Measurements from ENCODE around the gene HCN2. TPM values are rescaled to one million over a fixed set of nuclear protein-coding genes. Genes with fewer than 3 reads are reported as not detected.

HCN2 gene
- total RNA-seq, 2 experiments from 2014 or later, result 1.0 to 1.2 TPM

DNA sequence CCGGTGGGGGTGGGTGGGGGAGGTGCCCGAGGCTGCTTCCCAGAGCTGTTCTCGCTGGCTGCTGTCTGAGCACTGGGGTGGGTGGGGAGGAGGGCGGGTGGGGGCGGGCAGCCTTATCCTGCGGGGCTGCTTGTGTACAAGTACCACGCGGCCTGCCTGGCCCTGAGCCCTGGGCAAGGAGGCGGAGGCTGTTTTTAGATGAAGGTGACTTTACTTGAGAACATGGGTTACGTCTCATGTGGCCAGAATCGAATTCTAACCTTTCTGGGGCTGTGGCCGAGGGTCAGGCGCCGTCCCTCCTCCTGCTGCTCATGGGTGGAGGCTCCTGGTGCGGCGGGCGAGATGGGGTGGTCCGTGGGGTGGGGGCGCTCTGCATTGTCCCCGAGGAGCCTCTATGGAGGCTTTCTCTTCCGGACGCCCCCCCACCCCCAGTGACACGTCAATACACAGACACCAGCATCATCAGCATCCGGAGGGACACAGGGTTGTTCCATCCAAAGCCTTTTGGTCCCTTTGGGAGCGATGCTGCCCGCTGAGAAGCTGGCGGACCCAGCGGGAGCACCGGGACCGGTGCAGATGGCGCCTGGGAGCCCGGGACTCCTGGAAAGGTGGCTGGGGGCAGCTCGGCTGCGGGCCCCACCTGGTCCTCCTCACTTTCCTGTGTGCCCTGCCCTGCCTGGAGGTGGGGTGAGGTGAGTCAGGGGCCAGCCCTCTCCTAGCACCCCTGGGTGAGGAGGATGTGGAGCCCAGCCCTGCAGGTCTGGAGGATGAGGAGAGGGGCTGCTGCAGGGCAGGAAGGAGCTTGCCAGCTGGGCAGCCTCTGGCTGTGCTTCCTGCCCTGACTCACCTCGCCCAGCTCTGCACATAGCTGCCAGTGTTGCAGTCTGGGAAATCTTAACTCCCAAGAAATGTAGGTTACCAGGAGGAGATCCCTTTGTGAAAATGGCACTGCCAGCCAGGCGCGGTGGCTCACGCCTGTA, 13.9 kb upstream of the HCN2 start:
- H3K4me3 Mint-ChIP-seq, result no peak overlapping the region
- H3K4me1 Mint-ChIP-seq, result peaks cover 23% of the 10 kb centered on the region
- H3K36me3 Mint-ChIP-seq, result no peaks in the 10 kb centered on the region
- POLR2A ChIA-PET, result interaction anchor here (0.5 to 1.5 kb wide), 2 partner anchors 36 to 57 kb away, joined by 3 to 5 read pairs; partner anchors contain the start of gene POLRMT
- no peak overlapping the region for H3K27ac Mint-ChIP-seq
- ATAC-seq (ENCODE audit: low read depth) (no peak), DNase-seq (no peak)
- no peaks in the 10 kb centered on the region for H3K9me3 Mint-ChIP-seq
- no peaks in the 10 kb centered on the region for H3K27me3 Mint-ChIP-seq

DNA sequence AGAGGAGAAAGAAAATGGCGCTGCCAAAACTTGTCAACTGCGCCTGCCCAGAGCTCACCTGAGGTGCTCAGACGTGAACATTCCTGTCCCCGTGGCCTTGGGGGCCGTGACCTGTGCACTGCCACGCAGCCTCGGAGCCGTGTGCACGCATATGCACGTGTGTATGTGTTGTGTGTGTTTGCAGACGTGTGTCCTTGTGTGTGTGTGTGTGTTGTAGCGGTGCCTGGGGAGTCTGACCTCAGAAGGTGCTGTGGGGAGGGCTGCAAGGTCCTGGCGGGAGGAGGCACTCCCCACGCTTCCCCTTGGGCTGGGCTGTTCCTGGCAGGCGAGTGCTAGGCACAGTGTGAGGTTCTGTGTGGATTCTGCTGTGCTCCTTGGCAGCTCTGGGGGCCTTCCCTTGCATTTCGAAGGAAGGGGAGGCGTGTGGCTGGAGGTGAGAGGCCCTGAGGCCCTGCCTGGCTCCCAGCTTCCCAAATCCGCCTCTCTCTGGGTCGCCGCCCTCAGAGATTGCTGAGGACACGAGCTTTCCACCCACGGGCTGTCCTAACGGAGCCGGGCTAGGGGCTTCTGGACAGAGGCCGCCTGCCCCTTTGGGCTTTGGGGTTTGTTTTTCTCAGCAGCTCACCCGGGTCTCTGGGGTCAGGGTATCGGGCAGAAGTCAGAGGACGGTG, 12.8 kb upstream of the HCN2 start:
- Mint-ChIP-seq H3K4me1 (peaks cover 18% of the 10 kb centered on the region), H3K27ac (no peak overlapping the region), H3K4me3 (no peak overlapping the region), H3K36me3 (no peaks in the 10 kb centered on the region), H3K27me3 (no peaks in the 10 kb centered on the region), H3K9me3 (no peaks in the 10 kb centered on the region)
- POLR2A ChIA-PET, result interaction anchor here (0.6 to 1.5 kb wide), 3 partner anchors 10 to 86 kb away, joined by 3 read pairs; partner anchors contain the start of gene POLRMT
- DNase-seq, result no peak
- ATAC-seq (ENCODE audit: low read depth), result no peak

DNA sequence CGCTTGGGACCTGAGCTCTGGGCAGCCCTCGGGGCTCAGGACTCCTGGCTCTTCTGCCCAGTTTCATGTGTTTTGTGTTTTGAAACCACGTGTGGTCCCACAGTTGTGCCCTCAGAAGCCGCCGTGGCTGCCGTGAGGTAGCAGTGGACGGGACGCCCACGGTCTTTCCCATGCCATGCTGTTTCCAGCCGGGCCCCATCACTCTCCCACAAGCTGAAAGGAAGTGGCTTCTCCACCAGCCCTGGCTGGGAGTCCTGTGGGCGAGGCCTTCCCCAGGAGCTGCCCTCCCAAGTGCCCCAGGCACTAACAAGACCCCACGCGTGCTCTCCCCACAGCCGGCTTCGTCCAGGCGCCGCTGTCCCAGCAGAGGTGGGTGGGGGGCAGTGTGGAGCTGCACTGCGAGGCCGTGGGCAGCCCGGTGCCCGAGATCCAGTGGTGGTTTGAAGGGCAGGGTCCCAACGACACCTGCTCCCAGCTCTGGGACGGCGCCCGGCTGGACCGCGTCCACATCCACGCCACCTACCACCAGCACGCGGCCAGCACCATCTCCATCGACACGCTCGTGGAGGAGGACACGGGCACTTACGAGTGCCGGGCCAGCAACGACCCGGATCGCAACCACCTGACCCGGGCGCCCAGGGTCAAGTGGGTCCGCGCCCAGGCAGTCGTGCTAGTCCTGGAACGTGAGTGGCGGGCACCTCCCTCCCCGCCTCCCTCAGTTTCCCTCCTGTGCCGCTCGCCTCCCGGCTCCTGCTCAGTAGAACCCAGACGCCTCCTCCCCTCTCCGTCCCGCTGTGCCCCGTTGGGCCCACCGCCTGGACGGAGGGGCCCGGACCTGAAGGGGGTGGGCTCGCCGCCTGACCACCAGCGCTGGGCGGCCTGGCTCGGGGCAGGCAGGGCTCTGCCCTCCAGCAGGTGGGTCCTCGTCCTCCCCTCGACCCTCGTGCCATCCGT, 12.0 kb upstream of the HCN2 start:
- no peaks in the 10 kb centered on the region for H3K9me3 Mint-ChIP-seq
- H3K27ac Mint-ChIP-seq, result no peak overlapping the region
- no peak overlapping the region for H3K4me3 Mint-ChIP-seq
- H3K36me3 Mint-ChIP-seq, result no peaks in the 10 kb centered on the region
- H3K27me3 Mint-ChIP-seq, result no peaks in the 10 kb centered on the region
- ATAC-seq (ENCODE audit: low read depth), result no peak
- no peak for DNase-seq
- peaks cover 16% of the 10 kb centered on the region for H3K4me1 Mint-ChIP-seq
- POLR2A ChIA-PET, result interaction anchor here (0.5 to 1.5 kb wide), 3 partner anchors 9 to 56 kb away, joined by 3 to 6 read pairs (median 3); partner anchors contain the start of gene POLRMT

DNA sequence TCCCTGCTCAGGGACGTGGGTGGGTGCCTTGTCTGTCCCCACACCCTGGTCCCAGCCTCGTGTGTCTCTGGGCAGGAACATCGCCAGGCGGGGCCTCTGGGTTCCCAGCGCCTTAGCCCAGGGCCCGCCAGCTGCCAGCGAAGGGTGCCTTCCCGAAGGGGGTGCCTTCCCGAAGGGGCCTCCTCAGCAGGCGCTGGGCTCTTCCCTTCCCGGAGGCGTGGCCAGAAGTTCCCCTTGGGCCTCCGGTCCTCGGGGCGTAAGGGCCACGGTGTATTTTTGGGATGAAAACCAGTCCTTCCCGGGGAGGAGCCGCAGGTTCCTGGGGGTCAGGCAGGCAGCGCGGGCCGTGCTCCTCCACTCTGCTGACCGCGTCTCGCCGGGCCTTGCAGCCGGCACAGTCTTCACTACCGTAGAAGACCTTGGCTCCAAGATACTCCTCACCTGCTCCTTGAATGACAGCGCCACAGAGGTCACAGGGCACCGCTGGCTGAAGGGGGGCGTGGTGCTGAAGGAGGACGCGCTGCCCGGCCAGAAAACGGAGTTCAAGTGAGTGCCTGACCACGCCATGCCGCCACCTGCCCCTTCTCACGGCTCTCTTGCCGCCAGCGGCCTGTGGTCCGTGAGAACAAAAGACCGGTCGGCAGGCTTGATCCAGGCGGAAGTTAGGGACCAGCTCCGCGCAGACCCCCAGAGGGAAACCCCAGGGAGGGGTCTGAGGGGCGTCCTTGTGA, 10.4 kb upstream of the HCN2 start:
- Mint-ChIP-seq H3K27me3 (no peaks in the 10 kb centered on the region), H3K4me1 (peaks cover 12% of the 10 kb centered on the region), H3K4me3 (no peak overlapping the region), H3K9me3 (no peaks in the 10 kb centered on the region), H3K27ac (no peak overlapping the region), H3K36me3 (no peaks in the 10 kb centered on the region)
- ATAC-seq (ENCODE audit: low read depth) (no peak), DNase-seq (no peak)
- POLR2A ChIA-PET, result no interaction called here

DNA sequence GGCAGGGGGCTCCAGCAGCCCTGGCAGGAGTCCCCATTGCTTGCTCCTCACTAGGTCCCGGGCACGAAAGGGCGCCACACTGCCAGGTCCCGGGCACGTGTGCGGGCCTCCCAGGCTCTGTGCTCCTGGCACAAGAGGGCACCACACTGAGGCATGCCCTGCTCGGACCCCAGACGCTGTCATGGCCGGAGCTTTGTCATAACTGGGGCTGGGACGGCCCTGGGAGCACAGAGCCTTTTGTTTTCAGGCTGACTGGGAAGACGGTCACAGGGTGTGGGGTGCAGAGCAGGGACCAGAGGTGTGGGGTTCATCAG, 9.9 kb upstream of the HCN2 start:
- H3K27me3 Mint-ChIP-seq, result no peaks in the 10 kb centered on the region
- no peak overlapping the region for H3K4me3 Mint-ChIP-seq
- ATAC-seq (ENCODE audit: low read depth), result no peak
- no peak overlapping the region for H3K27ac Mint-ChIP-seq
- POLR2A ChIA-PET, result no interaction called here
- no peaks in the 10 kb centered on the region for H3K9me3 Mint-ChIP-seq
- no peaks in the 10 kb centered on the region for H3K36me3 Mint-ChIP-seq
- DNase-seq, result no peak
- peaks cover 7% of the 10 kb centered on the region for H3K4me1 Mint-ChIP-seq

DNA sequence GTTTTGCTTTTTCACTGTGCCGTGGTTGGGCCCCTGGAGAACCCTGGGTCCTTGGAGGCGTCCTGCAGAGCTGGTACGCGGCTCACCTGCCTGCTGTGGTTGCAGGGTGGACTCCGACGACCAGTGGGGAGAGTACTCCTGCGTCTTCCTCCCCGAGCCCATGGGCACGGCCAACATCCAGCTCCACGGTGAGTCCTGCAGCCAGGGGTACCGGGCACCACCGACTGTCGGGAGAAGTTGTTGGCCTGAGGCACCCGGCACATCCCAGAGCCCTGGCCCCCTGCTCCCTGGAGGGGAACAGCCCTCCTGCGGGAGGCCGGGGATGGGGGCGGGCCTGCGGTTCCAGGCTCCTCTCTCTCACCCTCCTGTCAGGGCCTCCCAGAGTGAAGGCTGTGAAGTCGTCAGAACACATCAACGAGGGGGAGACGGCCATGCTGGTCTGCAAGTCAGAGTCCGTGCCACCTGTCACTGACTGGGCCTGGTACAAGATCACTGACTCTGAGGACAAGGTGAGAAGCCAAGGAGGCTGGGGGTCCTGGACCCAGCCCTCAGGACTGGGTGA, 9.3 kb upstream of the HCN2 start:
- no peak overlapping the region for H3K27ac Mint-ChIP-seq
- H3K4me3 Mint-ChIP-seq, result no peak overlapping the region

DNA sequence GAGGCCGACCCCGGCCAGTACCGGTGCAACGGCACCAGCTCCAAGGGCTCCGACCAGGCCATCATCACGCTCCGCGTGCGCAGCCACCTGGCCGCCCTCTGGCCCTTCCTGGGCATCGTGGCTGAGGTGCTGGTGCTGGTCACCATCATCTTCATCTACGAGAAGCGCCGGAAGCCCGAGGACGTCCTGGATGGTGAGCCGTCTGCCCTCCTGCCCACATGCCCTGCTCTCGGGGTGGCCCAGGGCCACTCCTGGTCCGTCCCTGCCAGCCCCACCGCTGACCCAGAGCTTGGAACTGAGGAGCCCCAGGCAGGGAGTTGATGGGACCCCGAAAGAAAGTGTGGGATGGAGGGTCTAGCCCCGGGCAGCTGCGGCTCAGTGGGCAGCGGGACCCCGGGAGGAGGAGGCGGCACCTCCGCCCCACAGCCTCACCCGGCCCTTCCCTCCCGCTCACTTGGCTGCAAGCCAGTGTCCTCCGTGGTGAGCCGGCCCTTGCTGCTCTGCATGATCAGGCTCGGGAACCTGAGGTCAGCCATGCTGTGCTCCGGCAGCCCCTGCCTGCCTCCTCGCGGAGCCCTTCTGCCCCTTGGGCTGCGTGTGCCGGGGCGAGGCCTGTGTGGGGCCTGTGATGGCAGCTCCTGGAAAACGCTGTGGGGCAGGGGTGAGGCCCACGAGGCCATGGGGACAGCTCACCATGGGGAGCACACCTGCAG, 8.1 kb upstream of the HCN2 start:
- Mint-ChIP-seq H3K4me1 (peaks cover 2% of the 10 kb centered on the region), H3K4me3 (no peak overlapping the region), H3K27me3 (no peaks in the 10 kb centered on the region), H3K9me3 (no peaks in the 10 kb centered on the region), H3K36me3 (no peaks in the 10 kb centered on the region), H3K27ac (no peak overlapping the region)
- POLR2A ChIA-PET, result no interaction called here
- ATAC-seq (ENCODE audit: low read depth), result no peak
- no peak for DNase-seq

More for the DNA sequence above, 9.3 kb upstream of the HCN2 start:
- Mint-ChIP-seq H3K27me3 (no peaks in the 10 kb centered on the region), H3K36me3 (no peaks in the 10 kb centered on the region), H3K4me1 (peaks cover 4% of the 10 kb centered on the region), H3K9me3 (no peaks in the 10 kb centered on the region)
- no peak for ATAC-seq (ENCODE audit: low read depth)
- DNase-seq, result no peak
- POLR2A ChIA-PET, result no interaction called here

DNA sequence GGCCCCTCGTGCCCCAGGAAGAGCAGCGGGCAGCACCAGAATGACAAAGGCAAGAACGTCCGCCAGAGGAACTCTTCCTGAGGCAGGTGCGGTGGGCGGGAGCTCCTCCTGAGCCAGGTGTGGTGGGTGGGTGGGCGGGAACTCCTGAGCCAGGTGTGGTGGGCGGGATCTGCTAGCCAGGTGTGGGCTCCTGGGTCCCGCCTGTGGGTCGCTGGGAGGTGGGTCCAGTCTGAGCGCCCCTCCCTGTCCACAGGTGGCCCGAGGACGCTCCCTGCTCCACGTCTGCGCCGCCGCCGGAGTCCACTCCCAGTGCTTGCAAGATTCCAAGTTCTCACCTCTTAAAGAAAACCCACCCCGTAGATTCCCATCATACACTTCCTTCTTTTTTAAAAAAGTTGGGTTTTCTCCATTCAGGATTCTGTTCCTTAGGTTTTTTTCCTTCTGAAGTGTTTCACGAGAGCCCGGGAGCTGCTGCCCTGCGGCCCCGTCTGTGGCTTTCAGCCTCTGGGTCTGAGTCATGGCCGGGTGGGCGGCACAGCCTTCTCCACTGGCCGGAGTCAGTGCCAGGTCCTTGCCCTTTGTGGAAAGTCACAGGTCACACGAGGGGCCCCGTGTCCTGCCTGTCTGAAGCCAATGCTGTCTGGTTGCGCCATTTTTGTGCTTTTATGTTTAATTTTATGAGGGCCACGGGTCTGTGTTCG, 7.0 kb upstream of the HCN2 start:
- DNase-seq, result no peak
- Mint-ChIP-seq H3K4me3 (no peak overlapping the region), H3K4me1 (no peaks in the 10 kb centered on the region), H3K36me3 (no peaks in the 10 kb centered on the region), H3K9me3 (no peaks in the 10 kb centered on the region), H3K27me3 (peaks cover under 1% of the 10 kb centered on the region), H3K27ac (no peak overlapping the region)
- POLR2A ChIA-PET, result no interaction called here
- ATAC-seq (ENCODE audit: low read depth), result no peak

DNA sequence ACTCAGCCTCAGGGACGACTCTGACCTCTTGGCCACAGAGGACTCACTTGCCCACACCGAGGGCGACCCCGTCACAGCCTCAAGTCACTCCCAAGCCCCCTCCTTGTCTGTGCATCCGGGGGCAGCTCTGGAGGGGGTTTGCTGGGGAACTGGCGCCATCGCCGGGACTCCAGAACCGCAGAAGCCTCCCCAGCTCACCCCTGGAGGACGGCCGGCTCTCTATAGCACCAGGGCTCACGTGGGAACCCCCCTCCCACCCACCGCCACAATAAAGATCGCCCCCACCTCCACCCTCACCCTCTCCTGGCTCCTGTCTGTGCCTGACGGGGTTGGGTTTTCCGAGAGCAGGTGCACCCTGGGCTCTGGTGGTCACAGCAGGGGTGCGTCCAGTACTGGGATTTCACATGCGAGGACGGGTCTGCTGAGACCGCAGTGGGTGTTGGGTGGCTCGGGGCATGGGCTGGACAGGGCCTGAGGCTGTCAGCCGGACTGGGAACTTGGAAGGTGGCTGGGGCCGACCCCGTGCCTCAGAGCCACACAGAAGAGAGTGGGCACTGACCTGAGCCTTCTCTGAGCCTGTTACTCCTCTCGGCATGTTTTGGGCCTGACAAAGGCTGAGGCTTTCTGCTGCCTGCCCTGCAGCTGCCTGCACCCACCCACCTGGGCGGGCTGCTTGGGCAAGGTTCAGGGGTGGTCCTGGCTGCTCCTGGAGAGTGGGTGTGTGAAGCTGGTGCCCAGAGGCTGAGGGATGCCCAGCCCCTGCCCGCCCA, 6.3 kb upstream of the HCN2 start:
- Mint-ChIP-seq H3K27me3 (peaks cover 7% of the 10 kb centered on the region), H3K9me3 (no peaks in the 10 kb centered on the region), H3K4me1 (no peaks in the 10 kb centered on the region), H3K4me3 (no peak overlapping the region), H3K27ac (no peak overlapping the region), H3K36me3 (no peaks in the 10 kb centered on the region)
- ATAC-seq (ENCODE audit: low read depth) (no peak), DNase-seq (no peak)
- POLR2A ChIA-PET, result interaction anchor here (1.1 kb wide), 1 partner anchor 52 kb away, joined by 3 read pairs; the partner anchor contains the start of gene CDC34

DNA sequence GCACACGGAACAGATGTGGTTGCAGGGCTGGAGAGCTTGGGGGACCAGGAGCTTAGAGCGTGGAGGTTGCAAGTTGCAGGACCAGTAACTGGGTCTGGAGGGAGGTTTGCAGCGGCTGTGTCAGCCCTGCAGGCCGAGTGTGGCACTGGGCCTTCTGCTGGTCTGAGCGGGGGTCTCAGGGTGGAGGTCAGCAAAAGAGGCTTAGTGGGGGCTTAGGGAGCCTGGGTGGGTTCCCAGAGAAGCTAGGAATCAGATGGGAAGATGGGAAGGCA, 5.8 kb upstream of the HCN2 start:
- H3K36me3 Mint-ChIP-seq, result no peaks in the 10 kb centered on the region
- H3K4me3 Mint-ChIP-seq, result no peak overlapping the region
- H3K4me1 Mint-ChIP-seq, result no peaks in the 10 kb centered on the region
- H3K27ac Mint-ChIP-seq, result no peak overlapping the region
- ATAC-seq (ENCODE audit: low read depth) (no peak), DNase-seq (no peak)
- no peaks in the 10 kb centered on the region for H3K9me3 Mint-ChIP-seq
- H3K27me3 Mint-ChIP-seq, result peaks cover 11% of the 10 kb centered on the region
- POLR2A ChIA-PET, result interaction anchor here (1.0 to 1.1 kb wide), 3 partner anchors 50 to 77 kb away, joined by 3 to 5 read pairs (median 3); partner anchors contain the start of gene CDC34

All from activated naive CD8-positive, alpha-beta T cell treated with anti-CD3 and anti-CD28 coated beads, Interleukin-2, amount 10 ng/mL, durations not matched to agents 7 days and 5 days (primary cell).